ENCODE results near the gene ENG.
A peak's percentile ranks its signal among the peaks of the same experiment; 100 is the strongest.
"Not testable (repeated sequence)": the region's sequence is repeated elsewhere in the genome, so short reads cannot be mapped to it uniquely, and the experiment has no call there.

ENG gene

DNA sequence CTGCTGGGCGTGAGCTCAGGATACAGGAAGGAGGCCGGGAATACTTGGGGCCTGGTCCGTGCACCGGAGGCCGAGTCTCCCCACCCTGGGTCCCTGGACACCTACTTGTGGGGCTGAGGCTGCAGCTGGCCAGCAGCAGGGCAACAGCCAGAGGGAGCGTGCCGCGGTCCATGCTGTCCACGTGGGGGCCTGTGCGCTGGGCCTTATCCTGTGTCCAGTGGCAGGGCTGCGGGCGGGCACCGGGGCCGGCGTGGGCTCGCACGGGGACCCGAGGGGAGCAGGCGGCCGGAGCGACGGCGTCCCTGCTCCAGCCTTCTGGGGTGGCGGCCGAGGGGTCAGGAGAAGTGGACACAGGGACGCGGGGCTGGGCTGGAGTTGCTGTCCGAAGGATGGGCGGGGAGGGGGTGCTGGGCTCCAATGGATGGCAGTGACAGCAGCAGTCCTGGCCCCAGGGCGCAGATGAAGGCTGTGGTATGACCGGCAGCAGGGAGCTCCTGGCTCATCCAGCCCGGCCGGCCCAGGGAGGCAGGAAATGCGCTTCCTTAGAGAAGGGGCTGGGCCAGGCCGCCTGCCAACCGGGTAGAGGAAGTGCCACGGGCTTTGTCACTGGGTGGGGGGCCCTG, at the start of gene ENG:
TSS of gene ENG (minus strand) at position 475 of the 623 bp plus-strand sequence. CDS start at position 172, 303 bp downstream.
- FAIRE-seq = peak; percentile 62
- DNase-seq (ENCODE audit: insufficient read length, low spot score) = no peak

DNA sequence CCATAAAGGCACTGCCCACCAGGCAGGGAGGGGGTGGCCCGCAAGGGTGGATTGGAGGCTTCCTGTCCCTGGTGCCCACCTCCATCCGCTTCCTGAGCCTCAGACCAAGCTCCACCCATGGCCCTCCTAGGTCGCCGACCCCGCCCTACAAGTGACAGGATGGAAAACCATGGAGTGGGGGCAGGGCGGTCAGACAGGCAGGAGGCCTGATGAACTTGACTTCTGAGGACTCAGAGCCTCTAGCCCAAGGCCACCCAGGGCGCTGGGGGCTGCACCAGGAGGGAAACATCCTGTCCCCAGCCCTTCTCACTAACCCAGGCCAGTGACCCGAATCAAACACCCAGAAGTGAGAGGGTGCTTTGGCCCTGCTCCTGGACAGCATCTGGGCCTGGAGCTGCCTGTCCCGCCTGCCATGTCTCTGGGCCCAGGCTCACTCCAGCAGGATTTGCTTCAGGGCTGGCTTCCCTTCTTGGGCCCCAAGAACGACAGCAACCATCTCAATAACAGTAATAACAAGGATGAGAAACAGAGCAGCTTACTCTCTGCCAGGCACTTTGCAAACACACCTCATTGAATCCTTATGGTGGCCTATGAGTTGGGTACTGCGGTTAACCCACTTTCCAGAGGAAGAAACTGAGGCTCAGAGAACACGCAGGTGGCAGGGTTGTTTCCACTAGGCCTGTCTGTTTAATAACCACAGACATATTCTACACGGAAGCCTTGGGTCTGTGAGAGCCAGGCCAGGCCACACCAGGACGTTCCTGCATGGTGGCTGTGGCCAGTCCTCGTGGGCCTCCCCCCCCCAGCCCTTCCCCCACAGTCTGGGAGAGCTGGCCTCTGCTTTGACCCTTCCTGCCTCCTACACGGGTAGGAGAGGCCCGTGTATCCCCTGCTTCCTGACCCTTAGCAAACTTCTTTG, 49.4 kb upstream of the ENG start:
- DNase-seq (ENCODE audit: insufficient read length, low spot score) (peak; percentile 60), FAIRE-seq (peak; percentile 82)

DNA sequence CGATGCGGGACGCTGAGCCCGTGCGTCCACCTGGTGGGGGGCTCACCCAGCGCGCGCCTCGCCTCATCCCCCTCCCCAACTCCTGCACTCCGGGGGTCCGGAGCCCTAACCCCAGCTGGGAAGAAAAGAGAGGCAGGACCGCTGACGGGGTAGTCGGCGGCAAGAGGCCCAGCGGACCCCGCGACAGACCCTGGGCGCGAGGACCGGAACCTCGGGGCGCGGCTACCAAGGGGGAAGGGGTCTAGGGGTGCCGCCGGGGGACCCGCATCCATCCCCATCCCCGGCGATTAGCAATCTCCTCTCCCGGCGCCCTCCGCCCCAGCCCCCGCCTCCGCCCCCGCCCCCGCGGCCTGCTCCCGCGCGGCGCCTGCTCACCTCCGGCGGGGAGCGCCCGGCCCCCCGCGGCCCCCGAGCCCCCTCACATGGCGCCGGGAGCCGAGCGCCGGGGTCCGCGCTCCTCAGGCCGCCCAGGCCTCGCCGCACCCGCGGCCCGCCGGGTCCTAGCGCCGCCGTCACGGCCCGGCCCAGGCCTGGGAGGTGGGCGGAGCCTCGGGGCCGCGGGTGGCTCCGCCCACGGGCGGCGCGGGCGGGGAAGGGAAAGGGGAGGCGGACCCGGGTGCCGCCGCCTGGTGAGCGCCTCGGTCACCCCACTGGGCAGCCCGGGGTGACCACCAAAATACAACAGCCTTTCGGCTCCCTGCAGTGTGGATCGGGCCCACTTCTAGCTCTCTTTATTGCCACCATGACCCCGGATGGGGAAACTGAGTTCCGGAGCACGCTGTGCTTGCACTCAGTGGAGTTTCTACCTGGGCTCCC, 44.9 kb upstream of the ENG start, which contains the start of gene ST6GALNAC6:
TSS of gene ST6GALNAC6 (minus strand) at position 476 of the 816 bp plus-strand sequence. CDS start 1,622 bp downstream, outside the sequence.
- FAIRE-seq = no peak
- DNase-seq (ENCODE audit: insufficient read length, low spot score) = peak; percentile 93

DNA sequence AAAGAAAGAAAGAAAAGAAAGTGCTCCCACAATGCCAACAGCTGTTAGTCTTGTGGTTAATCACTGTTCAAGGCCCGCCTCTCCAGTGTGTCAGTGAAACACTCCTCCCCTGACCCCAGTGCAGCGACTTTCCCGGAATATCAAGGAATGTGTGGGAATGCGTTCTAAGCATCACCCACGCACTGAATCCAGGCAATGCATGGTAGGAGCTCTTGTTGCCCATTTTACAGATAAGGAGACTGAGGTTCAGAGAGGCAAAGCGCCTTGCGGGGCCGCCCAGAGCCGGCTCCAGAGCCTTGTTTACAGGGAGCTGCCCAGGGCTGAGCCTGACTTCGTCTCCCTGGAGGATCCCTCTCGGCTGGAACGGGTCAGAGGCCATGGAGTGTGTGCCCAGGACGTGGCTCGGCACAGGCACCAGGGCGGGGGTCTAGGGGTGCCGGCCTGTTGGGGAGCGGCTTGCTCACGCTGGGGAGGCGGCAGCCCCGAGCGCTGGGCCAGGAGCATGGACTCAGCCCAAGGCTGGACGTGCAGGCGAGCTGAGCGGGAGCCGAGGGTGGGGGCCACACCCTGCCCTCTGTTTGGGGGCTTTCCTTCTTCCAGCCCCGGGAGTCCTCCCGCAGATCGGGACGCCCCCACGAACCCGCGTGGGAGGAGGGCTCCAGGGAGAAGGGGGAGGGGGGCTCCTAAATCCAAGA, 44.1 kb upstream of the ENG start:
- FAIRE-seq = no peak

DNA sequence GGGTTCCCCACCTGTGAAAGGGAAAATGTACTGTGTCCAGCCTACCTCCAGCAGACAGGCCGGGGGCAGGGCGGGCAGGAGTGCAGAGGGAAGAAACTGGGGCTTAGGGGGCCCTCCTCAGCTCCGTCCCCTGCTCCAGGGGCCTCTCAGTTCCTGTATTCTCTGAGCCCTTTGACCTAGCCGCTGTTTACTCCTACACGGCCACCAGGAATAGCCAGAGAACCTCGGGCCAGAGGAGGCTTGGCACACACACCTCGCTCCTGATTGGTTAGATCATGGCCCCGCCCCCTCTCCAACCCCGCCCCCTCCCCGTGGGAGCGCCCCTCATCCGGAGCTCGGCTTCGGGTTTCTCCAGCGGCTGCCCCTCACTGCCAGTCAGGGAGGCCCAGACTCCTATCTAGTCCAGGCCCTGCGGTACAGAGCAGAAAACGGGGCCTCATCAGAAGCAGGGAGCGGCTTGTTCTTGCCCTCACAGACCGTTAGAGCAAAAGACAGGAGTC, 42.8 kb upstream of the ENG start:
- peak; percentile 56 for DNase-seq (ENCODE audit: insufficient read length, low spot score)

More for the DNA sequence above, 44.1 kb upstream of the ENG start:
- no peak for DNase-seq (ENCODE audit: insufficient read length, low spot score)

DNA sequence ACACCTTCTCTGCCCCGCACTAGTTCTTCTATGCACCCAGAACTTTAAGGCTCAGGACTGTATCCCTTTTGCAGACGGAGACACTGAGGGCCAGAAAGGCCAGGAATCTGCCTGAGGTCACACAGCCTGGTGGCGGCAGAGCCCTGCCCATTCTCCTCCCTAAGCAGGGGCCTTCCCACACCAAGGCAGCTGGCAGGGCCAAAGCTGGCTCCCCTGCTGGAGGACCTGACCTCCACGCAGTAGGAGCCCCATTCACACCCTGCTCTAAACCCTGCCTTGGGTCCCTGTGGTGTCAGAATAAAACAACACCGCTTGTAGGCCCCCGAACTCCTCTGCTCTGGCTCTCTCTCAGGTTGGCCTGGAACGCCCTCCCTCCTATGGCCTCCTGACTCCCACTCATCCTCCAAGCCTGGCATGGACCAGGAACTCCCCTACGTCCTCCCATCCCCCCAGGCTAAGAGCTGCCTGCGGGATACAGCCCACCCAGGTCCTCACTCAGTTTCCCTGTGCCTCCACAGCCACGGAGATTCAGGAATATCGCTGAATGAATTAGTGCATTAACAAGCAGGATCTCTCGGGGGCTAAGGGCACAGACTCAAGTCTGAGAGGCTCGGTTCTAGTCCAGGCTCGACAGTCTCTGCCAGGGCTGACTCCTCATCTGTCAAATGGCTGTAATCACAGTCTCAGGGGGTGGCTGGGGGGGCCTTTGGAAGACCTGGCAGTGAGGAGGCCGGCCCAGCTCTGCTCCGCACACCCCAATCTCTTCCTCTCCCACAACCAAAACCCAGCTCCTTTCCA, 42.1 kb upstream of the ENG start:
- DNase-seq (ENCODE audit: insufficient read length, low spot score) (no peak), FAIRE-seq (no peak)

More for the DNA sequence above, 42.8 kb upstream of the ENG start:
- no peak for FAIRE-seq

DNA sequence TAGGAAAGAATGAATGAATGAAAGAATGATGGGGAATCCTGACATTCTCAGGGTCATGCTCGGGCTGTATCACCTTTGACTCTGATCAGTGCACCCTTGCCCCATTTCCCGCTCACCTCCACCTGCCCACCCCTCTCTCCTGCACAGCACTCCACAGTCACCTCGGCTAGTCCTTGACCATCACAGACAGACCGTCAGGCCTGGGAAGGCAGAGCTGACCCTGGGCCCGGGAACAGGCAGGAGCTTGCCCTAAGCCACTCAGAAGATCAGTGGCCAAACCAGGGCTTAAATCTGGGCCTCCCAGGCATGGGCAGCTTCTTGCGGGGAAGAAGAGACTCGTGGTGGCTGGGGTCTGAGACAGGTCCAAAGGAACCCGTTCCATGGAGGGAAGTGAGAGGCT, 41.4 kb upstream of the ENG start:
- FAIRE-seq (no peak), DNase-seq (ENCODE audit: insufficient read length, low spot score) (no peak)

DNA sequence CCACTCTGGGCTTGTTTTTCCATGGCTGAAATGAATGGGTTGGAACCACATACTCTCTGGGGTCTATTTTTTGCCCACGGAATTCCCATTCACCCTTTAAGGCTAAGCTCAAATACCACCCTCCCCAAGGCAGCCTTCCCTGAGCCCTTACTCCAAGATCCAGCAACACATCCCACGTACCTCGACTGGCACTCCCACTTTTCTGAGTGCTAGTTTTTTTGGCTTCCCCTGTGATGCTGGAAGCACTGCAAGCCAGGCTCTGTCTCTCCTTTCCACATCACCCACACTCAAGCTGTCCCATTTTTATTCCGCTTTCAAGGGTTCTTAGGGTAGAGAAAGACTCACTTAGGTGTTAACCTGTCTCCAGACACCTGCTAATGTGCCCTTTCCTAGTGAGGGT, 38.9 kb upstream of the ENG start:
- FAIRE-seq = no peak
- DNase-seq (ENCODE audit: insufficient read length, low spot score) = no peak

DNA sequence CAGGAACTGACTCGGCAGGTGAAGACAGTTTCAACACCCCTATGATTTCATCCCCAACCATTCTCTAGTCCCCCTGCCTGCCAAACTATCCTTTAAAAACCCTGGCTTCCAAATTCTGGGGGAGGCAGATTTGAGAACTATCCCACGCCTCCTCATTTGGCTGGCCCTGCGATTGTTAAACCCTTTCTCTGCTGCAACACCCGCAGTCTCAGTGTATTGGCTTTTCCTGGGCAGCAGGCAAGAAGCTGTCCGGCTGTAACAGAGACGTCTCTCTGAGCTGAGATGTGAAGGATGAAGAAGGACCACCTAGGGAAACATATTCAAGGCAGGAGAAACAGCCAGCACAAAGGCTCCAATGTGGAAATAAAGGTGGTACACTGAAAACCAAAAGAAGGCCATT, 38.4 kb upstream of the ENG start:
- FAIRE-seq = no peak
- no peak for DNase-seq (ENCODE audit: insufficient read length, low spot score)

DNA sequence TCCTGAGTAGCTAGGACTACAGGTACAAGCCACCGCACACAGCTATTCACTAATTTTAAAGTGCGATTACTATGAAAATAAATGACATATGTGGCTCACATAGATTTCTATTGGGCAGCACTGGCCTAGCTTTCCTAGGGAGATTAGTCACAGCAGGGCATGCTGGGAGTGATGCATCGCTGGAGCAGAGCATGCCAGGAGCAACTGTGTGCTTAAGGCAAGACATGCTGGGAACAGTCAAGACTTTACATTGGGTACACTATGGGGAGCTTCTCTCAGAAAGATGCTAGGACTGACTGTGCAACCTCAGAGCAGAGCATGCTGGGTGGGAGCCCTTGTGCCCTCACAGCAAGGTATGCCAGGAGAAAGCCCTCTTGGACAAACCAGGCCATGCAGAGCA, 35.6 kb upstream of the ENG start:
- no peak for DNase-seq (ENCODE audit: insufficient read length, low spot score)
- no peak for FAIRE-seq

DNA sequence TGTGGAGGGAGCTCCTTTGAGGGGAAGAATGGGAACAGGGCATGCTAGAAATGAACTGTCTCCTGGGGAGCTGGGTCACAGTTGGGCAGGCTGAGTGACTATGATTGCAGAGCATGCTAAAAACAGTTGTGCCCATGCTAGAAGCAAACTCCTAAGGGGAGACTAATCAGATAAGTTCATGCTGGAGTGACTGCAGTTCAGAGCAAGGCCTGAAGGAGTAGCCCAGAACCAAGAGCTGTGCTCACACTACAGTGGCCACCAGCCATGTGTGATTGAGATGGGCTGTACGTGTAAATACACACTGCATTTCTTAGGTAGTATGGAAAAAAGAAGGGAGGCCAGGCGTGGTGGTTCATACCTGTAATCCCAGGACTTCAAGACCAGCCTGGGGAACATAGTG, 33.3 kb upstream of the ENG start:
- no peak for FAIRE-seq
- no peak for DNase-seq (ENCODE audit: insufficient read length, low spot score)

DNA sequence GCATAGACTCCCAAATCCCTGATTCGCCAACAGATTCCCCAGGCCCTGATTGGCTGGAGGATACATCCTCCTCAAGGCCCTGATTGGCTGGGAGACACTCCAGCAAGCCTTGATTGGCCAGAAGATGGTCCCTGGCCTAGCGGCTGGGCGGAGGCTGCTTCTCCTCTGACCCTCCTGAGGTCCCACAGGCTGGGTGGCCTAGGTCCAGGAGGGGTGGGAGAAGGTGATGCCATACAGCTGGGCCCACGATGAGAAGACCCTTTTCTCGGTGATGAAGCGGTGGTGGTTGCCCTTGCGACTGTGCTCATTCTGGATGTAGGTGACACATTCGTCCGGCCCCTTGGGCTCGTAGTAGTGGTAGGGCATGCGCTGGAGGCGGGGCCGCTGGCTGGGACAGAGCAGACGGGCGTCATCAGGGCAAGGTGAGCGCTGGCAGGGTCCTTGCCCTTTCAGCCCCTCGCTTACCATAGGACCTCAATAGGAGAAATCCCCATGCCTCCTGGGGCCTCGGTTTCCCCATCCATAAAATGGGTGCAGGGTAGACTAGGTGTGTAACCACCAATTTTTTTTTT, 32.0 kb upstream of the ENG start:
- no peak for FAIRE-seq
- DNase-seq (ENCODE audit: insufficient read length, low spot score) = no peak

DNA sequence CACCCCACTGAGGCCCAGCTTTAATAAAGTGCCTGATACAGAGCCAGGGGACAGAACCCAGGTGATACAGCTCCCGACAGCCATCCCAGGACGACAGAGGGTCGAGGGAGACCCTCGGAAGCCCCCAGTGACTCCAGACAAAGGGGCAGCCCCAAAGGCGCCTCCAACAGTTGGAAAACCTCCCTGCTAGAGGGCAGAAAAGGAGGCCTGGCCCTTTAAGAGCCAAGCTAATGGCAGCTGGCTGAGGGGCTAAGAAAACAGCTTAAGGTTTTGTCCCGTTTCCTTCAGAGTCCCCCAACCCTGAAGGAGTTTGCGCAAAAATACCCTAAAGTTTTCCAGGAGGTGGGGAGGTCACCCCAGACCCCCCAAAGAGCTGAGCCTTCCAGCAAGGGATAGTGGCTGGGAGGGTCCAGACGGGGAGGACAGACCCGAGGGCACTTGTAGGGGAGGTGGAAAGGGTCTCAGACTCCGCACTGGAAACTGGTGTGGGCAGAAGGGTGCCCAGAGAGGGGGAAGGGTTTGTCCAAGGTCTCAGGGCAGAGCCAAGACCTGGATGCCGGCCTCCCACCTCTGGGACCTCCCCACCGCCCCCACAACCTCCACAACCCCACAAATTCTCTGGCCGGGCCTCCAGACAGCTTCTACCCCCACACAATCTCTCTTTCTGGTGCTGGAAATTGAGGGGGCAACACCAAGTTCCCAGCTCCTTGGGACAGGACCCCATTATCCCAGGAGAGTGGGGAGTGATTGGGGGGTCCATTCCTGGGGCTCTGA, 31.2 kb upstream of the ENG start:
- DNase-seq (ENCODE audit: insufficient read length, low spot score) (no peak), FAIRE-seq (no peak)

DNA sequence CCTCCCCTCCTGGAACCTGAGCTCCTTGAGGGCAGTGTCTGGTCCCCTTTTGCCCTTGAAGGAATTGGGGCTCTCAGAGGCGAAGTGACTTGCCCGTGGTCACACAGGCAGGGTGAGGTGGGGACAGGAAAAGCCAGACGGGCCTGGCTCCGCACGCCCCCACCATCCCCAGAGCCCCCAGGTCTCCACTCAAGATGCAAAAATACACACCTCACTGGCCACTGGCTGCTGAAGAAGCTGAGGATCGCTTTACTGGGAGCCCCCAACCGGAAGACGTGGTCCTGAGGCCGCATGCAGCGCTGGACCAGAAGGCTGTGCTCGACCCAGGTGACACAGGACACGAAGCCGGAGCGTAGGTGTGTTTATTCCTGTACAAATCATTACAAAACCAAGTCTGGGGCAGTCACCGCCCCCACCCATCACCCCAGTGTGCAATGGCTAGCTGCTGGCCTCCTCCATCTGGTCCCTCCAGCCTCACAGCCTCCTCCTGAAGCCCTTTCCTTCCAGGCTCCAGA, 30.6 kb upstream of the ENG start:
- FAIRE-seq = no peak

DNA sequence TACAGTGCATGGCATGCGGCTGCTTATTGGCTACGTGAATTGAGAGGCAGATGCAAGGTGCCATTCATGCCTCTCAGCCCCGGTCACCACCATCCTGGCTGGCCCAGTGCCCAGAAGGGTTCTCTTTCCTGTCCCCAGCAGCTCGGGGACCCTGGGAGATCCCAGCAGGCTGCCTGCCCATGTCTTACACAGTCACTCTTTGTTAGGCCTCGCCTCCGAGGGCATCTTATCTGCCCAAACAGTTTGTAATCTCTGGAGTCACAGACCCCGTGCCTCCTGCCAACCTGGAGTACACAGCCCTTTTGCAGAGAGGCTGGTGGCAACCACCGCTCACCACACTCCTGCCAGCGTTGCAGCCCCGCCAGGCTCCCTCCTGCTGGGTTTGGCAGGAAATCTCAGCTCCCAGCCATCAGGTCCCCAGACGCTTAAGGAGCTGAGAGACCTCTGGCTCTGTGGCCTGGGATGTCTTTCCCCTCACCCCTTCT, 30.0 kb upstream of the ENG start:
- no peak for FAIRE-seq
- DNase-seq (ENCODE audit: insufficient read length, low spot score) = no peak

More for the DNA sequence above, 30.6 kb upstream of the ENG start:
- DNase-seq (ENCODE audit: insufficient read length, low spot score) = no peak

DNA sequence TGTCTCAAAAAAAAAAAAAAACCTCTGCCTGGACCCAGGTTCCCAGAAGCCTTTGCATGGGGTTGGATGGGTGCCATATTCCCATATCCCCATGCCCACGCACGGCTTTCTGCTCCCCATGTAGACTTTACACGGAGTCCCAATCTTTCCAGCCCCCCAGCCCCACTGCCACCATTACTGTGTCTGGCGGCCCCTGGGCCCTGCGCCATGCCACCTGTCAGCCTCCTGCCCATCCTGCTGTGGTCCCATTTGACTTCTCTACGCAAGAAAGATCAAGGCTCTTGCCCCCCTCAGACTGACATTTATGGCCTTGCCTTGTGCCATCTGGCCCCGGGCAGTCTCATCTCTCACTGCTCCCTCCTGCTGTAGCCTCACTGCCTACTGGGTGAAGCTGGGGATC, 29.5 kb upstream of the ENG start:
- FAIRE-seq (no peak), DNase-seq (ENCODE audit: insufficient read length, low spot score) (no peak)

DNA sequence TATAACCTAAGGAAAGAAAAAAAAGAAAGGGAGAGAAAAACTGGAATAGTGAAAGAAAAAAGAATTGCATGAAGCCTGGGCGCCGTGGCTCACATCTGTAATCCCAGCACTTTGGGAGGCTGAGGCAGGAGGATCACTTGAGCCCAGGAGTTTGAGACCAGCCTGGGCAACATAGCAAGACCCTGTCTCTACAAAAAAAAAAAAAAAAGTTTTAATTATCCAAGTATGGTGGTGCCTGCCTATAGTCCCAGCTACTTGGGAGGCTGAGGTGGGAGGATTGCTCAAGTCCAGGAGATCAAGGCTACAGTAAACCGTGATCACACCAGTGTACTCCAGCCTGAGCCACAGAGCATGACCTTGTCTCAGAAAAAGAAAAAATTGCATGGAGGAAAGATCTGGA, 27.3 kb upstream of the ENG start:
- DNase-seq (ENCODE audit: insufficient read length, low spot score); FAIRE-seq: not testable (repeated sequence)

DNA sequence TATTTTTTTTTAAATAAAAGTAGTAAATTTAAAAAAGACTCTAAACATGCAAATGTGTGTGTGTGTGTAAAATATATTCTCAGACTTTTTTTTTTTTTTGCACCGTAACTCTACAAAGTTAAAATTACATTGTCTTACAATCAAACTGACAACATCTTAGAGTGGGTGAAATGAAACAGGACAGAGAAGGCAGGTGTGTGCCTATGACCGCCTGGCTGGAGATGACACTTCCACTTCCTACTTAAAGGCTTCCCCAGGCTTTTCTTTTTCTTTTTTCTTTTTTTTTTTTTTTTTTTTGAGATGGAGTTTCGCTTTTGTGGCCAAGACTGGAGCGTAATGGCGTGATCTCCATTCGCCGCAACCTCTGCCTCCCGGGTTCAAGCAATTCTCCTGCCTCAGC, 25.7 kb upstream of the ENG start:
- FAIRE-seq (no peak), DNase-seq (ENCODE audit: insufficient read length, low spot score) (no peak)

Data from GM19239 (cell line).